NCI-H1048 (cell line): ENCODE results near the gene SLC6A8.
"Not testable (repeated sequence)": the region's sequence is repeated elsewhere in the genome, so short reads cannot be mapped to it uniquely, and the experiment has no call there.

Experiments used
- DNase-seq: peaks from one replicate; lab custom pipeline; 2025; lab: John Stamatoyannopoulos, UW

The SLC6A8 gene

GRCh38 chrX:153731845-153732215 lies 44.1 kb downstream of the SLC6A8 start:
- no peak for DNase-seq

- DNase-seq, result no peak
These were observed 44.7 kb downstream of the SLC6A8 start for GRCh38 chrX:153732401-153732800.

- DNase-seq, result no peak
These were observed 46.0 kb downstream of the SLC6A8 start for GRCh38 chrX:153733651-153734240.

- DNase-seq, result no peak
These were observed 47.1 kb downstream of the SLC6A8 start for GRCh38 chrX:153734871-153735270.

- no peak for DNase-seq
These were observed 47.5 kb downstream of the SLC6A8 start for GRCh38 chrX:153735274-153735673.

GRCh38 chrX:153736071-153736820 lies 48.5 kb downstream of the SLC6A8 start:
- DNase-seq, result no peak

- DNase-seq, result no peak
These were observed 49.2 kb downstream of the SLC6A8 start for GRCh38 chrX:153736871-153737441.

- no peak for DNase-seq
These were observed 50.4 kb downstream of the SLC6A8 start for GRCh38 chrX:153738056-153738605.

GRCh38 chrX:153739754-153740486 lies 52.2 kb downstream of the SLC6A8 start:
- no peak for DNase-seq

GRCh38 chrX:153740631-153741222 lies 53.0 kb downstream of the SLC6A8 start:
- no peak for DNase-seq

GRCh38 chrX:153741446-153741845 lies 53.7 kb downstream of the SLC6A8 start:
- no peak for DNase-seq

GRCh38 chrX:153742111-153742510 lies 54.4 kb downstream of the SLC6A8 start:
- not testable (repeated sequence) for DNase-seq

GRCh38 chrX:153742796-153743467 lies 55.2 kb downstream of the SLC6A8 start:
- DNase-seq, result not testable (repeated sequence)

- not testable (repeated sequence) for DNase-seq
These were observed 55.9 kb downstream of the SLC6A8 start for GRCh38 chrX:153743468-153744209.

GRCh38 chrX:153744210-153745066 lies 56.7 kb downstream of the SLC6A8 start:
- no peak for DNase-seq

GRCh38 chrX:153745067-153745433 lies 57.3 kb downstream of the SLC6A8 start:
- DNase-seq, result not testable (repeated sequence)
